Measurements from ENCODE around the gene SH3TC1.

SH3TC1 gene

DNA sequence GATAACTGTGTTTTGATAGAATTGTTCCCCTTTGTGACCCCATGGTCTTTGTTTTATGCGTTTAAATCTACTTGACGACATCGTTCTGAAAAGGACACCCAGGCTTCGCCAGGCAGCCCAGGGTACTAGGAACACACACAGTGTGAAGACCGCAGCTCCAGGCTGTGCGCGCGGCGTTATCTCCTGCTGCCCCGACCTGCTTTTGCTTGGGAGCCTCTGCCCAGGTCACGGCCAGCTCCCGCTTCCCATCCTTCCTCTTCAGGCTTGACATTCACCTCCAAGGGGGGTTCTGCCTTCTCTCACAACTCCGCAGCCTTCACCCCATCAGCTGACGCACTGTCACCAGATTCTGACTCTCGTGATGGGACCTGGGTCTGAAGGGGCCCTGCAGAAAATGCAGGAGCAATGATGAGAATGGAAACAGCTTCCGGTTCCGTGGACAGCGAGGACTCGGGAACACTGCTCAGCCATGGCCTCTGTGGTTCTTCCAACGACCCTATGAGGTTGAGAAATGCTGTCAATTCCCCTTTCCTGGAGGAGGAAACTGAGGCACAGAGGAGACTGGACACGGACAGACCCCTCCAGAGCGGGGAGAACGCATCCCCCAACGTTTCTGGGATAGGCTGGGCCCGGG is 69.9 kb downstream of the SH3TC1 start:
- no peaks in the 10 kb centered on the region for H3K9me2 ChIP-seq (replicated peaks; ENCODE audit: low read depth, low read length)
- no peaks in the 10 kb centered on the region for H3K36me3 ChIP-seq (ENCODE audit: insufficient read depth, low read length)
- H3F3A ChIP-seq (ENCODE audit: low read depth) = no peaks in the 10 kb centered on the region
- H3K4me1 ChIP-seq (ENCODE audit: insufficient read depth, low read length, poor library complexity, severe bottlenecking) = no peaks in the 10 kb centered on the region
- H3K79me2 ChIP-seq (ENCODE audit: insufficient read depth, low read length) = no peaks in the 10 kb centered on the region
- no peak overlapping the region for H3K4me2 ChIP-seq (ENCODE audit: low read depth, low read length, poor library complexity, severe bottlenecking)
- no peaks in the 10 kb centered on the region for H4K20me1 ChIP-seq (ENCODE audit: insufficient read depth, low read length, poor library complexity, severe bottlenecking)
- no peaks in the 10 kb centered on the region for H3K9me3 ChIP-seq (ENCODE audit: insufficient read depth, low read depth, low read length)
- H3K27me3 ChIP-seq (ENCODE audit: insufficient read depth, low read length, poor library complexity, severe bottlenecking) = no peaks in the 10 kb centered on the region
- TF ChIP-seq, protein P1, sequence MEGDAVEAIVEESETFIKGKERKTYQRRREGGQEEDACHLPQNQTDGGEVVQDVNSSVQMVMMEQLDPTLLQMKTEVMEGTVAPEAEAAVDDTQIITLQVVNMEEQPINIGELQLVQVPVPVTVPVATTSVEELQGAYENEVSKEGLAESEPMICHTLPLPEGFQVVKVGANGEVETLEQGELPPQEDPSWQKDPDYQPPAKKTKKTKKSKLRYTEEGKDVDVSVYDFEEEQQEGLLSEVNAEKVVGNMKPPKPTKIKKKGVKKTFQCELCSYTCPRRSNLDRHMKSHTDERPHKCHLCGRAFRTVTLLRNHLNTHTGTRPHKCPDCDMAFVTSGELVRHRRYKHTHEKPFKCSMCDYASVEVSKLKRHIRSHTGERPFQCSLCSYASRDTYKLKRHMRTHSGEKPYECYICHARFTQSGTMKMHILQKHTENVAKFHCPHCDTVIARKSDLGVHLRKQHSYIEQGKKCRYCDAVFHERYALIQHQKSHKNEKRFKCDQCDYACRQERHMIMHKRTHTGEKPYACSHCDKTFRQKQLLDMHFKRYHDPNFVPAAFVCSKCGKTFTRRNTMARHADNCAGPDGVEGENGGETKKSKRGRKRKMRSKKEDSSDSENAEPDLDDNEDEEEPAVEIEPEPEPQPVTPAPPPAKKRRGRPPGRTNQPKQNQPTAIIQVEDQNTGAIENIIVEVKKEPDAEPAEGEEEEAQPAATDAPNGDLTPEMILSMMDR (conservative IDR thresholded peaks at IDR 0.05; ENCODE audit: low read length) = no peak
- no peak for TF ChIP-seq EZH2phosphoT487 (IDR thresholded peaks at IDR 0.05; ENCODE audit: borderline replicate concordance)
- no peak overlapping the region for H2AFZ ChIP-seq (ENCODE audit: low read length)
- H3K4me3 ChIP-seq (ENCODE audit: low read length, poor library complexity, severe bottlenecking) = no peak overlapping the region
- H3K9ac ChIP-seq (ENCODE audit: low read depth, low read length, poor library complexity, severe bottlenecking) = no peak overlapping the region

DNA sequence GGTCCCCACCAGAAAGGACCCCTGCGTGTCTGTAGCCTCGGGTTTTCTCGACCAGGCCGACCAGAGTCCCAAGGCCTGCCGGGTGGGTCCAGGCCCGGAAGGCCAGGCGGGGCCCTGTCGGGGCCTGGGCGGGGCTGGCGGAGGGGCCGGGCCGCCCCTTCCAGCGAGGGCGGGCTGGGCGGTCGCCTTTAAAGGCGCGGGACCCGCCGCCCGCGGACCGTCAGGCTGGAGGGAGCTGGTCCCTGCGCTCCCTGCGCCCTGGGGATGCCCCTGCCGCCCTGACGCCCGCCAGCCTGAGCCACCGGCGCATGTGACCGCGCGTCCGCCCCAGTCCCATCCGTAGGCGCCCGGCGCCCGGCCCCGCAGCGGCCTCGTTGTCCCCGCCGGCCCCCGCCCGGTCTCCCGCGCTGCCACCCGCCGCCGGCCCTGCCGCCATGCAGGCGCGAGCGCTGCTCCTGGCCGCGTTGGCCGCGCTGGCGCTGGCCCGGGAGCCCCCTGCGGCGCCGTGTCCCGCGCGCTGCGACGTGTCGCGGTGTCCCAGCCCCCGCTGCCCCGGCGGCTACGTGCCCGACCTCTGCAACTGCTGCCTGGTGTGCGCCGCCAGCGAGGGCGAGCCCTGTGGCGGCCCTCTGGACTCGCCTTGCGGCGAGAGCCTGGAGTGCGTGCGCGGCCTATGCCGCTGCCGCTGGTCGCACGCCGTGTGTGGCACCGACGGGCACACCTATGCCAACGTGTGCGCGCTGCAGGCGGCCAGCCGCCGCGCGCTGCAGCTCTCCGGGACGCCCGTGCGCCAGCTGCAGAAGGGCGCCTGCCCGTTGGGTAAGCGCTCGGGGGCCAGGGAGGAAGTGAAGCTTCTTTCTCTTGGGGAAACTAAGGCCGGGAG is 70.7 kb downstream of the SH3TC1 start, which contains the start of gene HTRA3:
Gene HTRA3 (plus strand): TSS at position 220 of the 883 bp plus-strand sequence. CDS start 215 bp downstream, at position 435.
- Histone ChIP-seq H3K4me1 (ENCODE audit: insufficient read depth, low read length, poor library complexity, severe bottlenecking) (no peaks in the 10 kb centered on the region), H3K27me3 (ENCODE audit: insufficient read depth, low read length, poor library complexity, severe bottlenecking) (no peaks in the 10 kb centered on the region), H2AFZ (ENCODE audit: low read length) (no peak within 1 kb of the TSS), H3K36me3 (ENCODE audit: insufficient read depth, low read length) (no peaks in the 10 kb centered on the region), H4K20me1 (ENCODE audit: insufficient read depth, low read length, poor library complexity, severe bottlenecking) (no peaks in the 10 kb centered on the region), H3K79me2 (ENCODE audit: insufficient read depth, low read length) (no peaks in the 10 kb centered on the region), H3K4me3 (ENCODE audit: low read length, poor library complexity, severe bottlenecking) (no peak within 1 kb of the TSS), H3K9me3 (ENCODE audit: insufficient read depth, low read depth, low read length) (no peaks in the 10 kb centered on the region), H3K9me2 (replicated peaks; ENCODE audit: low read depth, low read length) (no peaks in the 10 kb centered on the region), H3K9ac (ENCODE audit: low read depth, low read length, poor library complexity, severe bottlenecking) (no peak within 1 kb of the TSS), H3F3A (ENCODE audit: low read depth) (no peaks in the 10 kb centered on the region), H3K4me2 (ENCODE audit: low read depth, low read length, poor library complexity, severe bottlenecking) (no peak within 1 kb of the TSS)
- TF ChIP-seq, protein P1 (conservative IDR thresholded peaks at IDR 0.05; ENCODE audit: low read length) = no peak
- TF ChIP-seq EZH2phosphoT487 (IDR thresholded peaks at IDR 0.05; ENCODE audit: borderline replicate concordance) = no peak

DNA sequence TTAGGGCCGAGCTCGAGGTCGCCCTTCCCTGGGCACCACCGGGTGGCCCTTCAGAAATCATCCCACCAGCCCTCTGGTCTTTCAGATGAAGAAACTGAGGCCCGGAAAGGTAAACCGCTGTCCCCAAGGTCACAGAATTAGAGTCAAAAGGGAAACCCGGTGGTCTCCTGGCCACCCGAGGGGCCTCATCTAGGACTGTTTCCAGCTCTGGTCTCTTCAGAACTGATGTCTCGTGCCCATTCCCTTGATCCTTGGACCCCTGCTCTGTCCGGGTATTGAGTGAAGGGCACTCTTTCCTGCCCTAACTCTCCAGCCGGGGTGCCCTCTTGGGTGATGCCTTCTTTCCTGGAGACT is 71.3 kb downstream of the SH3TC1 start:
- H4K20me1 ChIP-seq (ENCODE audit: insufficient read depth, low read length, poor library complexity, severe bottlenecking) = no peaks in the 10 kb centered on the region
- no peak overlapping the region for H2AFZ ChIP-seq (ENCODE audit: low read length)
- no peaks in the 10 kb centered on the region for H3K9me2 ChIP-seq (replicated peaks; ENCODE audit: low read depth, low read length)
- H3K4me3 ChIP-seq (ENCODE audit: low read length, poor library complexity, severe bottlenecking) = no peak overlapping the region
- no peaks in the 10 kb centered on the region for H3K79me2 ChIP-seq (ENCODE audit: insufficient read depth, low read length)
- H3K9me3 ChIP-seq (ENCODE audit: insufficient read depth, low read depth, low read length) = no peaks in the 10 kb centered on the region
- H3F3A ChIP-seq (ENCODE audit: low read depth) = no peaks in the 10 kb centered on the region
- no peak overlapping the region for H3K4me2 ChIP-seq (ENCODE audit: low read depth, low read length, poor library complexity, severe bottlenecking)
- TF ChIP-seq, protein P1 (conservative IDR thresholded peaks at IDR 0.05; ENCODE audit: low read length) = no peak
- no peak for TF ChIP-seq EZH2phosphoT487 (IDR thresholded peaks at IDR 0.05; ENCODE audit: borderline replicate concordance)
- no peak overlapping the region for H3K9ac ChIP-seq (ENCODE audit: low read depth, low read length, poor library complexity, severe bottlenecking)
- no peaks in the 10 kb centered on the region for H3K4me1 ChIP-seq (ENCODE audit: insufficient read depth, low read length, poor library complexity, severe bottlenecking)
- H3K27me3 ChIP-seq (ENCODE audit: insufficient read depth, low read length, poor library complexity, severe bottlenecking) = no peaks in the 10 kb centered on the region
- no peaks in the 10 kb centered on the region for H3K36me3 ChIP-seq (ENCODE audit: insufficient read depth, low read length)
